Vagina (tissue), 2 donors: ENCODE data around the gene GPC5. TPM values are rescaled to one million over a fixed set of nuclear protein-coding genes. Genes with fewer than 3 reads are reported as not detected.
"Not testable (repeated sequence)": the region's sequence is repeated elsewhere in the genome, so short reads cannot be mapped to it uniquely, and the experiment has no call there.

Experiments
- DNase-seq, 2 donors: peaks; one replicate each; pipeline ENCODE4 v3.0.0-alpha.2; 2017; ENCODE audit errors: extremely low spot score in 2 of 2
- H3K27ac ChIP-seq: fragments of 200-600 bp; sonication (generic); one replicate; pipeline ENCODE4 v1.5.1; 2019
- H3K27me3 ChIP-seq: fragments of 200-600 bp; sonication (generic); one replicate; pipeline ENCODE4 v1.5.1; 2019
- H3K36me3 ChIP-seq, 2 donors: fragments of 200-600 bp; sonication (generic); one replicate each; pipeline ENCODE4 v1.5.1; 2017 to 2019
- H3K4me1 ChIP-seq: fragments of 200-600 bp; sonication (generic); one replicate; pipeline ENCODE4 v1.5.1; 2019
- H3K4me3 ChIP-seq, 2 donors: fragments of 200-600 bp; sonication (generic); 1 replicate in 1 of 2; 2 replicates in 1 of 2; pipeline ENCODE4 v1.5.1; 2016 to 2019
- H3K9me3 ChIP-seq: fragments of 200-600 bp; sonication (generic); one replicate; pipeline ENCODE4 v1.5.1; 2019
- POLR2A ChIP-seq, 2 donors: fragments of 450-650 bp; IDR thresholded peaks; one replicate each; pipeline ENCODE4 v1.6.1; 2017; ENCODE audit warnings: antibody characterized with exemption in 2 of 2, mild to moderate bottlenecking in 2 of 2, moderate library complexity in 2 of 2
- POLR2AphosphoS5 ChIP-seq, 2 donors: sonication (generic); formaldehyde crosslinking; IDR thresholded peaks; one replicate each; pipeline ENCODE4 v1.9.0; 2017; ENCODE audit warnings: antibody characterized with exemption in 2 of 2, mild to moderate bottlenecking in 2 of 2, low read depth in 1 of 2; ENCODE audit not compliant: insufficient read depth in 1 of 2
- intact Hi-C: fragments of 100-400 bp; cut with DNase I; formaldehyde crosslinking; loops from one replicate; pipeline ENCODE4 v1.15.1; 2023
- total RNA-seq: library from RNA; depleted of rRNA; stranded (reverse); fragments of >200 nt; gene quantifications from one replicate; pipeline ENCODE4 v1.2.3, GENCODE V29; 2016
- TF ChIP-seq, protein P1 (sequence below), 3 experiments: fragments of 450-650 bp in 2 of 3; fragments of 200-600 bp in 1 of 3; sonication (generic) in 1 of 3; IDR thresholded peaks; one replicate each; pipeline ENCODE4 v1.5.1; 2017 to 2019; ENCODE audit warnings: antibody characterized with exemption in 3 of 3, mild to moderate bottlenecking in 2 of 3, moderate library complexity in 2 of 3

GPC5 gene
- total RNA-seq, 1 donor from 2014 or later: 1.7 TPM

DNA sequence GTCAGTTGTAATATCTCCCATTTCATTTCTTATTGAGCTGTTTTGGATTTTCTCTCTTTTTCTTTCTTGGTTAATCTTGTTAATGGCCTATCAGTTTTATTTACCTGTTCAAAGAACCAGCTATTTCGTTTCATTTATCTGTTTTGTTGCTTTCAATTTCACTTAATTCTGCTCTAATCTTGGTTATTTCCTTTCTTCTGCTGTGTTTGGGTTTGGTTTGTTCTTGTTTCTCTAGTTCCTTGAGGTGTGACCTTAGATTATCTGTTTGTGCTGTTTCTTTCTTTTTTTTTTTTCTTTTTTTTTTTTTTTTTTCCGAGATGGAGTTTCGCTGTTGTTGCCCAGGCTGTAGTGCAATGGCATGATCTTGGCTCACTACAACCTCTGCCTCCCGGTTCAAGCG lies 896.1 kb downstream of the GPC5 start:
- H3K4me3 ChIP-seq, H3K36me3 ChIP-seq, intact Hi-C loops, H3K9me3 ChIP-seq, H3K27ac ChIP-seq, H3K4me1 ChIP-seq, H3K27me3 ChIP-seq, DNase-seq: not testable (repeated sequence)

DNA sequence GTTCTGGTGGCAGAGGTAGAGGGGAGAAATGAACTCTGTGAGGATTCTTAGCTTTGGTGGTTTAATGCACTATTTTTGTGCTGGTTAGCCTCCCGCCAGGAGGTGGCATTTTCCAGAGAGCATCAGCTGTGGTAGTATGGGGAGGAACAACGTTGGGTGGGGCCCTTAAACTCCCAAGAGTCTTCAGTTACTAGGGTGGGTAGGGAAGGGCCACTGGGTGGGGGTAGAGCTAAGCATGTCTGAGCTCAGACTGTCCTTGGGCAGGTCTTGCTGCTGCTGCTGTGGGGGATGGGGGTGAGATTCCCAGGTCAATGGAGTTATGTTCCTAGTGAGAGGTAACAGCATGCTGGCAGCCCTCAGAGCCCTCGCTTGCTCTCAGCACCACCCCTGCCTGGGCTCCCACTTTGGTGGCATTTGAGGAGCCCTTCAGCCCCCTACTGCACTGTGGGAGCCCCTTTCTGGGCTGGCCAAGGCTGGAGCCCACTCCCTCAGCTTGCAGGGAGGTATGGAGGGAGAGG lies 897.8 kb downstream of the GPC5 start:
- H3K4me3 ChIP-seq, DNase-seq, H3K4me1 ChIP-seq, H3K27me3 ChIP-seq, H3K36me3 ChIP-seq, intact Hi-C loops, H3K27ac ChIP-seq, H3K9me3 ChIP-seq: not testable (repeated sequence)

DNA sequence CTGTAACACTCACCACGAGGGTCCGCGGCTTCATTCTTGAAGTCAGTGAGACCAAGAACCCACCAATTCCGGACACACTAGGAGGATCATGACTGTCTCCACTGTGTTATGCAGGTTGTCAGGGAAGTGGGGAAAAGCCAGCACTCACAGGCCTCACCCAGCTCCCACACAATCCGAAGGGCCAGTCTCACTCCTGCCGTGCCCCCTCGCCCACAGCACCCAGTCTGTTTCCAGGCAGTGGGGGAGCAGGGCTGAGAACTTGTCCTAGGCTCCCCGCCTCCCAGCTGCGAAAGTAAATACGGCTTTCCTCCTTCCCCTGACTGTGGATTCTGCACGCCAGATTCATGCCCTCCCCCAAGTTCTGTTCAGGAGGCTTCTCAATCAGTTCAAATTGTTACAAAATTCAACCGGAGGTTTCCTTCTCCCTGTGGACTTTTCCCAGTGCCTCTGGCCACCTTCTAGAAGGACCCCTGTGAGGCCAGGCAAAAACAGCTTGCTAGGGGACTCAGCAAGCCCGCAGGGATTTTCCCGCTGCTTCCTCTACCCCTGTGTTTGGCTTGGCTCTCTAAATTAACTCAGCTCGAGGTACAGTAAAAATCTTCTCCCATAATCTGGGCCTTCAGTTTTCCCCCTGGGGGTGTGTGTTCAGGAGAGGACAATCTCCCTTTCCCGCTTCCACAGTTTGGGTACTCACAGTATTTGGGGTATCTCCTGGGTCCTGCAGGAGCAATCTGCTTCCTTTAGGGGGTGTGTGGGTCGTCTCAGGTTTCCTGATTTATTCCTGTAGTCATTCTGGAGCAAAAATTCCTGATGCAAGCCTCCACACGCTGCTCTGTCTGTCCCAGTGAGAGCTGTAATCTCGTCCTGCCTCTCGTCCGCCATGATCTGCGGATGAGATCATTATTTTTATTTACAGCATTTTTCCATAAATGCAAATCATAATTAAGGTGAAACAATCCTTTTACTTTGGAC lies 899.8 kb downstream of the GPC5 start:
- H3K27ac ChIP-seq: no peak overlapping the region
- no peaks in the 10 kb centered on the region for H3K4me1 ChIP-seq
- TF ChIP-seq POLR2AphosphoS5 (IDR thresholded peaks at IDR 0.05; ENCODE audit: insufficient read depth in 1 of 2, low read depth in 1 of 2): no peak
- TF ChIP-seq, protein P1, sequence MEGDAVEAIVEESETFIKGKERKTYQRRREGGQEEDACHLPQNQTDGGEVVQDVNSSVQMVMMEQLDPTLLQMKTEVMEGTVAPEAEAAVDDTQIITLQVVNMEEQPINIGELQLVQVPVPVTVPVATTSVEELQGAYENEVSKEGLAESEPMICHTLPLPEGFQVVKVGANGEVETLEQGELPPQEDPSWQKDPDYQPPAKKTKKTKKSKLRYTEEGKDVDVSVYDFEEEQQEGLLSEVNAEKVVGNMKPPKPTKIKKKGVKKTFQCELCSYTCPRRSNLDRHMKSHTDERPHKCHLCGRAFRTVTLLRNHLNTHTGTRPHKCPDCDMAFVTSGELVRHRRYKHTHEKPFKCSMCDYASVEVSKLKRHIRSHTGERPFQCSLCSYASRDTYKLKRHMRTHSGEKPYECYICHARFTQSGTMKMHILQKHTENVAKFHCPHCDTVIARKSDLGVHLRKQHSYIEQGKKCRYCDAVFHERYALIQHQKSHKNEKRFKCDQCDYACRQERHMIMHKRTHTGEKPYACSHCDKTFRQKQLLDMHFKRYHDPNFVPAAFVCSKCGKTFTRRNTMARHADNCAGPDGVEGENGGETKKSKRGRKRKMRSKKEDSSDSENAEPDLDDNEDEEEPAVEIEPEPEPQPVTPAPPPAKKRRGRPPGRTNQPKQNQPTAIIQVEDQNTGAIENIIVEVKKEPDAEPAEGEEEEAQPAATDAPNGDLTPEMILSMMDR (IDR thresholded peaks at IDR 0.05): no peak
- no peak for TF ChIP-seq POLR2A (IDR thresholded peaks at IDR 0.05)
- H3K27me3 ChIP-seq: no peaks in the 10 kb centered on the region
- no peak for DNase-seq
- intact Hi-C loops: no loop called here
- H3K9me3 ChIP-seq: no peaks in the 10 kb centered on the region
- H3K4me3 ChIP-seq: no peak overlapping the region
- no peaks in the 10 kb centered on the region for H3K36me3 ChIP-seq

DNA sequence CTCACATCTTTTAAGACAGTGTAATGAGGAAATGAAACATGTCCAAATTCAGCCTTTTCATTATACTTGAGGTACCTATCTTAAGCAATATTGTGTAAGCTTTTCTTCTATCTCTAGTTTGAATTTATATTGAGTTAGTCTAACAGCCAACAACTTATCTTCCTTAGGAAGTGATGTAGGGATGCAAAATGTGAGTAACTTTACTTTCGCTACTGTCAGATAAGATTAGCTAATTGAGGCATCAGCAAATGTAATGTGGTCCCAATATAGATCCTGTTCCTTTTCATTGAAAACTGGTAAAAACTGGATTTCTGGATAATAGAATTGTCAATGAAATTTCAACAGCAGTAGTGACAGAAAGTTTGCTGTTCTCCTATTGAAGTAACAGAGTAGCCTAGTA lies 902.2 kb downstream of the GPC5 start:
- H3K4me1 ChIP-seq: no peaks in the 10 kb centered on the region
- H3K27ac ChIP-seq: no peak overlapping the region
- intact Hi-C loops: no loop called here
- H3K4me3 ChIP-seq: no peak overlapping the region
- H3K27me3 ChIP-seq: no peaks in the 10 kb centered on the region
- H3K9me3 ChIP-seq: no peaks in the 10 kb centered on the region
- no peaks in the 10 kb centered on the region for H3K36me3 ChIP-seq
- TF ChIP-seq, protein P1 (IDR thresholded peaks at IDR 0.05): no peak
- TF ChIP-seq POLR2AphosphoS5 (IDR thresholded peaks at IDR 0.05; ENCODE audit: insufficient read depth in 1 of 2, low read depth in 1 of 2): no peak
- TF ChIP-seq POLR2A (IDR thresholded peaks at IDR 0.05): no peak
- no peak for DNase-seq

DNA sequence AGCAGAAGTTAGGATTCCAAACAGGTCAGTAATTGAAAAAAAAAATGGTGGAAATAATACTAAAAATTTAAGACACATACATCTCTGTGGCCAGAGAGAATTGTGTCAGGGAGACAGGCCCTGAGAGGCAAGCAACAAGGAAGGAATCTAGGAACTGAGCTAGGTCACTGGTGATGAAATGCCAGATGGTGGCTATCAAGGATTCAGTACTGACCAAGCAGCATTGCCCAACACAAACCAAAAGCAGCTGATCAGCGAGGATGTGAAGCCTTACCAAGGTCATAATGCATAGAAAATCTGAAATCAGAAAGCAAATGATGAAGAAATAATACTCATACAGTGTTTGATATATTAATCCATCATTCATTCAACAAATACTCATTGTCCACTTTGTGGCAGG lies 905.0 kb downstream of the GPC5 start:
- Histone ChIP-seq H3K9me3 (no peaks in the 10 kb centered on the region), H3K27me3 (no peaks in the 10 kb centered on the region), H3K27ac (no peak overlapping the region), H3K4me1 (no peaks in the 10 kb centered on the region), H3K4me3 (no peak overlapping the region), H3K36me3 (no peaks in the 10 kb centered on the region)
- no peak for DNase-seq
- TF ChIP-seq, protein P1 (IDR thresholded peaks at IDR 0.05): no peak
- TF ChIP-seq POLR2A (IDR thresholded peaks at IDR 0.05): no peak
- TF ChIP-seq POLR2AphosphoS5 (IDR thresholded peaks at IDR 0.05; ENCODE audit: insufficient read depth in 1 of 2, low read depth in 1 of 2): no peak
- intact Hi-C loops: no loop called here

DNA sequence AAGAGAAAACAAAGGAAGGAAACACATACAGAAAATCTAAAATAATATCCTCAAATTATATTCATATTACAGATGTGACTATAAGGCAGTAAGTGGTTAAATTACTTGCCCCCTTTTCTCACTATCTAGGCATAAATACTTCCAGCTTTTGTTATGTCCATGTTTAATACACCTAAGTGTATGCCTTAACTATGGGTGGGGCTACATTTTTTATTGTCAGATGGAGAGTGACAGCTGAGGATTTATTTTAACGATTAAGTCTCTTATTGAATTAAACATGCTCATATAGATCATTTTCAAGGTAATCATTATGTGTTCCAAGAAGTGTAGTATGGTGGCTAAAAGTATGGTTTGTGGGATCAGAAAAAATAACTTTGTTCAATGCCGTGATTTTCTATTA lies 909.3 kb downstream of the GPC5 start:
- Histone ChIP-seq H3K4me3 (no peak overlapping the region), H3K9me3 (no peaks in the 10 kb centered on the region), H3K36me3 (no peaks in the 10 kb centered on the region), H3K4me1 (no peaks in the 10 kb centered on the region), H3K27ac (no peak overlapping the region), H3K27me3 (no peaks in the 10 kb centered on the region)
- DNase-seq: no peak
- TF ChIP-seq, protein P1 (IDR thresholded peaks at IDR 0.05): no peak
- TF ChIP-seq POLR2A (IDR thresholded peaks at IDR 0.05): no peak
- no peak for TF ChIP-seq POLR2AphosphoS5 (IDR thresholded peaks at IDR 0.05; ENCODE audit: insufficient read depth in 1 of 2, low read depth in 1 of 2)
- intact Hi-C loops: no loop called here
